Bronchial epithelial cell (primary cell): ENCODE measurements around the gene CAPN5. TPM values are rescaled to one million over a fixed set of nuclear protein-coding genes. Genes with fewer than 3 reads are reported as not detected.

Experiments used
- DNase-seq: peaks from one replicate; pipeline ENCODE4 v3.0.0-alpha.2; 2010; ENCODE audit warnings: low read depth
- FAIRE-seq: peaks from 2 replicates; lab custom pipeline; 2011; peaks lifted over from hg19 to GRCh38; lab: Jason Lieb, UNC
- H3K27me3 ChIP-seq: 2 replicates; pipeline ENCODE4 v1.5.1; 2011; ENCODE audit warnings: low read length; ENCODE audit not compliant: control insufficient read depth, insufficient read depth
- H3K36me3 ChIP-seq: 2 replicates; pipeline ENCODE4 v1.5.1; 2011; ENCODE audit warnings: low read length; ENCODE audit not compliant: control insufficient read depth, insufficient read depth
- H3K4me3 ChIP-seq: 2 replicates; pipeline ENCODE4 v1.5.1; 2011; ENCODE audit warnings: mild to moderate bottlenecking, low read depth, low read length, control low read depth
- total RNA-seq: library from RNA; depleted of rRNA; stranded (reverse); fragments of >200 nt; gene quantifications from 2 replicates; pipeline ENCODE4 v1.2.1, GENCODE V29; 2014
- TF ChIP-seq, protein P1 (sequence below): IDR thresholded peaks from 2 replicates; pipeline ENCODE4 v1.5.1; 2011; ENCODE audit warnings: mild to moderate bottlenecking, moderate library complexity, low read length, control low read depth, inconsistent platforms; ENCODE audit not compliant: insufficient read depth, severe bottlenecking

CAPN5 gene
- total RNA-seq, 1 donor from 2014 or later = 3.2 TPM

DNA sequence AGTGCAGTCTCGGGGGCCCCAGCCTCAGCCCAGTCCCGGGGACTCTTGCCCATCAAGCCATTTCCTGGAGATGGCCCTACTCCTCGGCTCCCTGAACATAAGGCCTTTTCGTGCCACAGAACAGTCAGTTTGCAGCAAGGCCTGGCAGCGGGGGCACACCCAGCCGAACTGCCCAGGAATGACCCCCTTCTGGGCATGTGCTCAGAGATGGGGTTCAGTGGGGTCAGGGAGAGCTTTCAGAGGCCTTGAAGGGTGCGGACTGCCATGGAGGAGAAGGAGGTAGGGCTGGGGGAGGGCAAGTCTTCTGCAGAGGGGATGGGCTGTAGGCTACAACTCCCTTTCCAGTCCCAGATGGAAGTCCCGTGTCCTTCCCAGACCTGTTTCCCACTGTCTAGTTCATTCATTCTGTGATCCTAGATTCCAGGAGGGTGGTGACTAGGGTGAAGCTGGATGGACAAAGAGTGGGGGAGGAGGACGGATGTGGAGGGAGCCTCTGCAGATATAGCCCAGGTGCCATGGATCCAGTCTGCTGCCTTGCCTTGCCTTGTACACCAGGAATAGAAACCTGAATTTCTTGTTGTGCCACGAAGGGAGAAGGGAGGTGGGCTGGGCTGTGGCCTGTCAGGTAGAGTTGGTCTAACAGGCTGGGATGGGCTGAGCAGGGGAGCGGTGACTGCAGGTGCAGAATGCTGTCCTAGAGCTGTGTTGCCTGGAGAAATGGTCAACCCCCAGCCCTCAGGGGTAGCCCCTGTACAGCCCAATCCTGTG lies 21.6 kb downstream of the CAPN5 start:
- TF ChIP-seq, protein P1, sequence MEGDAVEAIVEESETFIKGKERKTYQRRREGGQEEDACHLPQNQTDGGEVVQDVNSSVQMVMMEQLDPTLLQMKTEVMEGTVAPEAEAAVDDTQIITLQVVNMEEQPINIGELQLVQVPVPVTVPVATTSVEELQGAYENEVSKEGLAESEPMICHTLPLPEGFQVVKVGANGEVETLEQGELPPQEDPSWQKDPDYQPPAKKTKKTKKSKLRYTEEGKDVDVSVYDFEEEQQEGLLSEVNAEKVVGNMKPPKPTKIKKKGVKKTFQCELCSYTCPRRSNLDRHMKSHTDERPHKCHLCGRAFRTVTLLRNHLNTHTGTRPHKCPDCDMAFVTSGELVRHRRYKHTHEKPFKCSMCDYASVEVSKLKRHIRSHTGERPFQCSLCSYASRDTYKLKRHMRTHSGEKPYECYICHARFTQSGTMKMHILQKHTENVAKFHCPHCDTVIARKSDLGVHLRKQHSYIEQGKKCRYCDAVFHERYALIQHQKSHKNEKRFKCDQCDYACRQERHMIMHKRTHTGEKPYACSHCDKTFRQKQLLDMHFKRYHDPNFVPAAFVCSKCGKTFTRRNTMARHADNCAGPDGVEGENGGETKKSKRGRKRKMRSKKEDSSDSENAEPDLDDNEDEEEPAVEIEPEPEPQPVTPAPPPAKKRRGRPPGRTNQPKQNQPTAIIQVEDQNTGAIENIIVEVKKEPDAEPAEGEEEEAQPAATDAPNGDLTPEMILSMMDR = no peak
- FAIRE-seq (peak; percentile 23), DNase-seq (peak; percentile 29)

DNA sequence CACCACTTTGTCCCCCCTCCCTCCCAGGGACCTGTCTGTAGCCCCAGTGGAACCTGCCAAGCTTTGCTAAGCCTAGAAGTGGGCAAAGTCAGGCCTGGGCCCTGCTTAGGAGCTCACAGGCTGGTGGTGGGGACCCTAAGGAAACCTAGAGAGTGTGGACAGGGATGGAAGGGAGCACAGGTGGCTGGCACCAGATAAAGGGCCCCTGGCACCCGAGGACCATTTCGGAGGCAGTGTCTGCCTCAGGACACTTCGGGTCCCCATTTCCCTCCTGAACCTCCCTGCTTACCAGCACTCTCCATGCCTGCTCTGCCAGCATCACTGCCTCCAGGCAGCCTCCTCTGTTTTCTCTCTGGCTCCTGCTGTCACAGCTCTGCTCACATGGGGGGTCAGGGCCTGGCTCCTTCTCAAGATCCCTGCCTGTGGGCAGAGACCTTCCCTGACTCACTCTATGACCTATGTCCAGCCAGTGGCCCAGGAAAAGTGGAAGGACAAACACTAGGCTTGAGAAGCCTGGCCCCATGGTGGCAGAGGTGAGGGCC lies 22.3 kb downstream of the CAPN5 start:
- Histone ChIP-seq H3K4me3 (no peak overlapping the region), H3K27me3 (no peaks in the 10 kb centered on the region), H3K36me3 (no peaks in the 10 kb centered on the region)
- DNase-seq (no peak), FAIRE-seq (no peak)
- TF ChIP-seq, protein P1 = no peak

More for the DNA sequence above, 21.6 kb downstream of the CAPN5 start:
- H3K27me3 ChIP-seq = no peaks in the 10 kb centered on the region
- H3K4me3 ChIP-seq = no peak overlapping the region
- no peaks in the 10 kb centered on the region for H3K36me3 ChIP-seq

DNA sequence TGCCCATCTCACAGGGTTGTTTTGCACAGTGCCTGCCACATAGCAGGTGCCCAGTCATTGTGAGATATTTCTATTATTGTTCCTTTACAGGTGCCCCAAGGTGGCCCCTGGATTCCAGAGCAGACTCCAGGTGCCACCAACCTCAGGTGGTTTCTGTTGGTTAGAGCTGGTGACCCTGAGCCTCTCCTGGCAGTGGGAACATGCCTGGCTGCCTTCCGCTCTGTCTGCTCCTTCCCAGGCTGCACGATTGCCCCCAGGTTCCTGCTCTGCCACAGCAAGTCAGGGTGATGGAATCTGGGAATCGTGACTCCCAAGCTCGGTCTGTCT lies 23.2 kb downstream of the CAPN5 start:
- H3K4me3 ChIP-seq = no peak overlapping the region
- DNase-seq = no peak
- TF ChIP-seq, protein P1 = no peak

DNA sequence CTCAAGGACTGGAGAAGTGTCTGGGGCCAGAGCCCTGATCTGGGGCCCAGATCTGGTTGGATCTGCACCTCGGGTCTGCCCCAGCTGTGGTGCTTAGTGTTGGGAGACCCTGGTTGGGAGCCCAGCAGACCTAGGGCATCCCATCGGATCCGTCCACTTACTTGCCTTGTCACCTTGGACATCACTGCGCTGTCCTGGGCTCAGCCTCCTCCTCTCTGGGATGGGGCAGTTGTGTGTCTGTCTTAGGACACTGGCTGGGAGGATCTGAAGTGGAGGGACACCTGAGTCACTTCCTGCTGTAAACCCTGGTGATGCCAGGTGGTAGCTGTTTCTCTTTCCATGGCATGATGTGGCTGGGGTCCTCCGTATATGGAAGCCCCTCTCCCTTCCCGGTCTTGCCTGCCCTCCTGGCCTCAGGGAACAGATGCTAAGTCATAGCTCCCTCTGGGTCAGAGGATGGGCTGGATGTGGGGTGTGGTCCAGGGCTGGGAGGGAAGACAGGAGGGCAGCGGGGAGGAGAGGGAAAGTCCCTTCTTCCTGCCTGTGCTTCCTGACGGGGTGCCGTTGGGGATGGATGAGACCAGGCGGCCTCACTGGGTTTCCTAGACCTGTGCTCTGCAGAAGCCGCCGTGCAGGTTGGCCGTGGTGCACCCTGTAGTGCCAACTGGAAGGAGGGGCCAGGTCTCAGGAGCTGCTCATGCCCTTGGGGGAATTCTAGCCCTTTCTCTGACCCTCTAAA lies 23.8 kb downstream of the CAPN5 start:
- no peaks in the 10 kb centered on the region for H3K27me3 ChIP-seq
- FAIRE-seq (peak; percentile 75), DNase-seq (no peak)
- no peak overlapping the region for H3K4me3 ChIP-seq
- no peaks in the 10 kb centered on the region for H3K36me3 ChIP-seq
- TF ChIP-seq, protein P1 = no peak

More for the DNA sequence above, 23.2 kb downstream of the CAPN5 start:
- FAIRE-seq = no peak
- Histone ChIP-seq H3K27me3 (no peaks in the 10 kb centered on the region), H3K36me3 (no peaks in the 10 kb centered on the region)

DNA sequence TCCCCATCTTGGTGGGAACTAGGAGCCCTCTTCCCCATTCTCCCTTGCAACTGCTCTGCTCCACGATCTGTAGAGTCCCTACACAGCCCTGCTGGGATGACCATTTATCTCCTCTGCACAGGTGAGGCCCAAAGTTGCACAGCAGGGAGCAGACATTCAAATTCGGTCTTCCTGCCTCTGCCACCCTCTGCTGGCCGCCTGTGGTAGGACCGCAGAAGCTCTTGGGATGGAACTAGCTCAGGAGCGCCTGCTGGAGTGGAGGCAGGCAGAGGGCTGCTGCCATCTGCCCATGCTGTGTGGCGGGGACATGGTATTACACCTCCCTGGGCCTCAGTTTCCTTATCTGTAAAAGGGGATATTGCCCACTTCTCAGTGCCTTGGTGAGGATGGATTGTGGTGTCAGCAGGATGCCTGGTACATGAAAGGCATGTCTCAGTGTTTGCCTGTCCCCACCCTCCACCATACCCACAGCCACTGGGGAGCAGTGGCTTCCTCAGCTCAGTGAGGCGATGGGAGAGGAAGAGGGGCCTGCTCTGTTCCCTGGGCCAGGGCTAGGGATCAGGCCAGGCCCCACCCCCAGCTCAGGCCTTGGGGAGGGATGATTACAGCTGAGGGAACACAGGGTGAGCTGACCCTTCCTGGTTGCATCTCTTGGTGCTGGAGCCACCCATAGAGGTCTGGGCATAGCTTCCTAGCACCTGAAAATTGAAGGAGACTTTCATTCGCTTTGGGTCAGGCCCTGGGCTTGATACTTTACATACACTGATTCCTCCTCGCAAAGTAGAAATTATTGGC lies 24.6 kb downstream of the CAPN5 start:
- no peaks in the 10 kb centered on the region for H3K36me3 ChIP-seq
- TF ChIP-seq, protein P1 = peak; percentile 95
- H3K27me3 ChIP-seq = no peaks in the 10 kb centered on the region
- DNase-seq = peak; percentile 70
- peak; percentile 23 for FAIRE-seq
- H3K4me3 ChIP-seq = no peak overlapping the region
